NCI-H1436 treated with DMSO at 0.1 percent for 48 hours (cell line): ENCODE data around the gene HNRNPH3.
"Not testable (repeated sequence)": the region's sequence is repeated elsewhere in the genome, so short reads cannot be mapped to it uniquely, and the experiment has no call there.

Source experiments
- DNase-seq: peaks from one replicate; lab custom pipeline; 2025; lab: John Stamatoyannopoulos, UW

HNRNPH3 gene, protein sequence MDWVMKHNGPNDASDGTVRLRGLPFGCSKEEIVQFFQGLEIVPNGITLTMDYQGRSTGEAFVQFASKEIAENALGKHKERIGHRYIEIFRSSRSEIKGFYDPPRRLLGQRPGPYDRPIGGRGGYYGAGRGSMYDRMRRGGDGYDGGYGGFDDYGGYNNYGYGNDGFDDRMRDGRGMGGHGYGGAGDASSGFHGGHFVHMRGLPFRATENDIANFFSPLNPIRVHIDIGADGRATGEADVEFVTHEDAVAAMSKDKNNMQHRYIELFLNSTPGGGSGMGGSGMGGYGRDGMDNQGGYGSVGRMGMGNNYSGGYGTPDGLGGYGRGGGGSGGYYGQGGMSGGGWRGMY

DNA sequence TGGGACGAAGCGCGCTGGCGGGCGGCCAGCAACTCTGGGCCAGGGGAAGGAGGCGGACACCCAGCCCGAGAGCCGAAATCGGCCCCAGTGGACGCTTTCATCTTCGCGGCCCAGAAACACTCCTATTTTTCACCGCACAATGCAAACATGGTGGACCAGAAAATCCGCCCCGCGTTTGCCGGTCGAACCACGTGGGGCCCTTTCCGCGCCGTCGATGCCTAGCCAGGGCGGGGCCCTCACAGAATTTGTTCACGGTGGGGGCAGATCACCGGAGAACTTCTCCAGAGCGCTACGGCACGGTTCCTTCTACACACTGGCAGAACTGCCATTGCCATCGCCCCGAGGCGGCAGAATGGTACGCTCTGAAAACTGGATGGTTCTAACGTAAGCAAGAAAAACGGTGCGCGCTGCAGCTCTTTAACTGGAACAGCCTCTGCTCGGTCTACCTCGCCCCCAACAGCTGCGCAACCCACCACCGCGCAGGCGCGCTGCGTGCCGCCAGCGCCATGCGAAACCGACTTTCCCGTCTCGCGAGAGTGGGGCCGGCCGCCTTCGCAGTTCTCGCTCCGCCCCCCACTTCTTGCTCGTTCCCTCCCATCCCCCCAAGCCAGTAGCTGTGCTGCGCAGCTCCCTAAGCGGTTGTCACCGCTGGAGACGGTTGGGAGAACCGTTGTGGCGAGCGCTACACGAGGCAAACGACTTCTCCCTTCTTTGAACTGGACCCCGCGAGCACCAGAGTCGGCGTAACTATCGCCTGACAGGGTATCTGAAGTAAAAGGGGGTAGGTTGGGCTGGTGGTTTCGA is at the start of gene HNRNPH3:
TSS of gene HNRNPH3 (plus strand) at position 610 of the 804 bp plus-strand sequence. CDS start 5,158 bp downstream, outside the sequence.
- peak; percentile 90 for DNase-seq

DNA sequence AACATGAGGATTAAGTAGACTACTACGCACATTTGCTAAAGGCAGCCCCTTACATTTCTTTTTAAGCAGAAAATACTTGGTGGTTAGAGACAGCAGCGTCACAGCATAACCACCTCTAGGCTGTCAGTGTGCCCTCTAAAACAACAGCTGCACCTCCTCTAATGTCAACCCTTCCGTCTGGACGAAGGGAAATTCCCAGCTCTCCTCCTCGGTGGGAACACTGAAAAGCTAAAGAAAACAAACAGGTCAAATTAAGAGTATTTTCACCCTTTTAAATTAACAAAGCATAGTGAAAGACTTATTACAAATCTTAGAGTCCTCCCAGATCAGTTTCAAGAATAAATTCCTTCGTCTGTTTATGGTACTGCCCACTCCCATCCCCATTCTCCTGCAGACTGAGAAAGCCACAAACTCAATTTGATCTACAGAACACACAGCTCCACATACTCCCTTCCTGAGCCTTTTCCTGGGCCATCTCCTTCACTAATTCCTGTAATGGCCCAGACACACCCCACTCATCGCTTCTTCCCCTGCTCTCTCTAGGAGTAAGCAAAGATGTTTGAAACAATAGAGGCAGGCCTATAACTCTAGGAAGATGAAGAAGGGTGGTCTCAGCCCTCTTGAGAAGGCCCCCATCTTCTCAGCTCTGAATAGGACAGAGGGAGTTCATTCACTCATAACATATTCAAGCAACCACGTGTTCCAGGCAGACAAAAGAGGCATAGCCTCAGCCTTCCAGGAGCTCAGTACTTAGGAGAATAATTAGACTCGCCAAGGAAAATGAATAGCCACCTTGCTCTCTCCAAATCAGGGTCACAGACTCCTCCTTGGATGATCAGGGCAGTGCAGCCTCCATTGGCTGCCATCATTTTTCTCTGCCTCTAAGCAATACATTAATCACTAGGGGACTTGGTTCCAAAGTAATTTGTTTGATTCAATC is 47.5 kb upstream of the HNRNPH3 start:
- DNase-seq = no peak

DNA sequence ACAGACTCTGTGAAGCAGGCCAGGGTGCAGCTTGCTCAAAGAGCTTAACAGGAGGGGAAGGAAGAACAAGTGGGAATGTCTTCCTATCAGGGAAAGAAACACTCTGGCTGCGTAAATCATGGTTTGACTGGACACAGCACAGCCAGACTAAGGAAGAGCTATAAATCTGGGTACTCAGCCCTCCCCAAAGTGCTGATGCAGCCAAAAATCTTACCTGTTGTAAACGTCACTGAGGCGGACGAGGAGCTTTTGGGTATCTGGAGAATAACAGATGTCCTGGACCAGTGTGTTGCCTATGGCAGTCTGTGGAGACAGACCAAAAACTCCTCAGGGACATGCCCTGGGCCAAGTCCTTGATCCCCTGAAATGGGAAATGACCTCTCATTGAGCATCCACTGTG is 43.1 kb upstream of the HNRNPH3 start:
- no peak for DNase-seq

DNA sequence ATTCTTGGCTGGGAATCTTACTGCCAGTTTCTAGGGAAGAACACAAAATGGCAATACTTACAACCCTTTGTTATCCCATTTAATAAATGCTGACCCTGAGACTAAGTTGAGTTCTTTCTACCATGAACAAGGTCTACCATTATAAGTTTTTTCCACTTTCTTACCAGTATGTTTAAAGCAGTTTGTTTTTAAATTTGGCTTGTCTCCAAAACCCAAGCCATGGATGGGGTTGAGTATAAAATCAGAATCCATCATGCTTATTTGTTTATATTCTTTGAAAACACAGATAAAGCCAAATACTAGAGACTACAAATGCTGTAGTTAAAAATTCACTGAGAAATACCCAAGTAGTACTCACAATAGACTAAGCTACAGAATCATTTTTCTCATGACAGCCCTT is 41.1 kb upstream of the HNRNPH3 start:
- DNase-seq = no peak

DNA sequence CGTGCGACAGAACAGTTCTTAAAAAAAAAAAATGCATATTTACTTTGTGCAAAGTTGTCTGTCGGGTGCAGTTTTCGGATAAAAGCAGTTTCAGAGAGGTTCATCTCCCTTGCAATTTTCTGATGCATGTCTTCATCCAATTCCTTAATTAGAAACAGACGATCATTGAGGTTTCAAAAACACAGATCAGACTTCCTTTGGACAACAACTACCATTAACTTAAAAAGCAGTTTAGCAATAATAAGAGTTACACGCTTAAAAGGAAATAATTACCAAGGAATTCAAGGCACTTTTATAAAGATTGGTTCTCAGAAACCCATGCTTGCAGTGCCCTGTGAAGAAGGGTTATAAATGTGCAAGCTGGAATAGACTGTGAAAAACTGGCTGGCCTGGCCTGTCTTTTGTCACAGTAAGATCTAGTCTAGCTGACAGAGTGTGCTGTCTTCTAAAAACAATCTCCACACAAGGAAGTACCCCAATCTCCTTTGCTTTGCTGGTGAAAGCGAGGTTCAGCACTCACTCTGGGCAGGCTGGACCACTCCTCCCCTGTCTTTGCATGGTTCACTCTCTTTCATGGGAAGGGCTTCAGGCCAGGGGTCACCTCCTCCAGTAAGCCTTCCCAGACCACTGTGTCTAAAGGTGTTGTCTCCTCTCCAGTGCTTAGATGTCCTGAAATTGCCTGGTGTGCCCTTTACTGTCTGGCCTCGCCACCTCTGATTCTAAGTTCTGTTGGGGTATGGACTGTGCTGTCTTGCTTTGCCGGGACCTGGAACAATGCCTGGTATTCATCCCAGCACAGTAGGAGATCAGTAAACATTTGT is 34.8 kb upstream of the HNRNPH3 start:
- no peak for DNase-seq

DNA sequence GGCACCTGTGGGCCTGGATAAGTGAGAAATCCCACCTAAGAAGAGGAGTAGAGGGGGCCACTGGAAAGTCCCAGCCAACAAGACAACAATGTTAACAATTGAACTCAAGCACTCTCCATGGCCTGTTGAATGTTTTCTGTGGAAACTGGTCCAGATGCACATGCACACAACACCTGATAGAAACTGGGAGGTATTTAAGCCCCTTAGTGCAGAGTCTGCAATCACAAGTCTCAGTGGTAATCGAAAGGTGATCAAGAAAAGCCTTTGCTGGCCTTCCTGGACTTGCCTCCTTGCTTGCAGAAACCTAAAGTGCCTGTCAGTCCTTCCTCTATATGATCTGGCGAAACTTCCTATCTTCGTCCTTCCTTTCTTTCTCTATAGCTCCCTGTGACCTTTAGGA is 30.6 kb upstream of the HNRNPH3 start:
- no peak for DNase-seq

DNA sequence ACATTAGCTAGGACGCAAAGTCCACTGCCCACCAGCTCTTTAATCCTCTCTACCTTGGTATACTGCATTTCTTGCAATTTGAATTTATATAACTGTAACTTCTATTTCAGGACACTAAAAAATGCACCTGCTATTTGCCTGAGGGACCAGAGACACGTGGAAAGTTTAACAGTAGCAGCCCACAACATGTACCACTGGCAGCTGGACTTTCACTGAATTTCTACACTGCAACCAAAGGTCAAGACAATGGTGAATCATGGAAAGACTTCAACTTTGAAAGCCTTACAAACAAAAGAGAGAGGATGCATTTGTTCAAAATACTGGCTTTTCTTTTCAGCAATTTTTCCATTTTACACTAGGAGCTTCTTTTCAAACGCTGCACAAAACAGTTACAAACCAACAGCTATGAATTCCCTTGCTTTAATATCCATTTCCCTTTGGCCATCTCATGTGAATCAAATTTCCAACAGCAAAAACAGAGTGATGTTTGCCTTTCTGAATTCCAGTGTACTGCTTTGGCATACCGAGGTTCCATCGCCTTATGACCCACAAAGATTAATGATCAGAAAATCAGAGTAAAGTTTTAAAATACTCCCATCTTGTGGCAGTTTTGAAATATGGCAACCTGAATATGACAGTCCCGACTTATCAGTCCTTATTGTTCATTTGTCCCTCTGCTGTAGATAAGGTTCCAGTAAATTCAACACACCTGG is 29.9 kb upstream of the HNRNPH3 start:
- peak; percentile 2 for DNase-seq

DNA sequence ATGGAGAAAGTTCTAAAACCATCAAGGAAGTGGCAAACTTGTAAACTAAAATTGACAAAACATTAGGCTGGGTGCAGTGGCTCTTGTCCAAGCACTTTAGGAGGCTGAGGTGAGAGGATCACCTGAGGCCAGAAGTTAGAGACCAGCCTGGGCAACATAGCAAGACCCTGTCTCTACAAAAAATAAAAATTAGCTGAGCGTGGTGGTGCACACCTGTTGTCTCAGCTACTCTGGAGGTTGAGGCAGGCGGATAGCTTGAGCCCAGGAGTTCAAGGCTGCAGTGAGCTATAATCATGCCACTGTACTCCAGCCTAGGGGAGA is 29.4 kb upstream of the HNRNPH3 start:
- no peak for DNase-seq

DNA sequence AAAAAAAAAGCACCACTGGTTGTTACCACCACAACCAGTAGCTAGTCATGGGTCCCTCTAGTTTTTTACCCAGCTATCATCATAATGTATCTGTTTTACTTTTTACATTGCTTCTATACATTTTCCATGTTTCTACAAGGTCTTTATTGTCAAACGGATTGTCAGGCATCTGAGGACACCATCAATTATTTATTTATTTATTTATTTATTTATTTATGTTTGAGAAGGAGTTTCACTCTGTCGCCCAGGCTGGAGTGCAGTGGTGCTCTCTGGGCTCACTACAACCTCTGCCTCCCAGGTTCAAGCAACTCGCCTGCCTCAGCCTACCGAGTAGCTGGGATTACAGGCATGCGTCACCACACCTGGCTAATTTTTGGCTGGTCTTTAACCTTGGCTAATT is 29.0 kb upstream of the HNRNPH3 start:
- DNase-seq = no peak

DNA sequence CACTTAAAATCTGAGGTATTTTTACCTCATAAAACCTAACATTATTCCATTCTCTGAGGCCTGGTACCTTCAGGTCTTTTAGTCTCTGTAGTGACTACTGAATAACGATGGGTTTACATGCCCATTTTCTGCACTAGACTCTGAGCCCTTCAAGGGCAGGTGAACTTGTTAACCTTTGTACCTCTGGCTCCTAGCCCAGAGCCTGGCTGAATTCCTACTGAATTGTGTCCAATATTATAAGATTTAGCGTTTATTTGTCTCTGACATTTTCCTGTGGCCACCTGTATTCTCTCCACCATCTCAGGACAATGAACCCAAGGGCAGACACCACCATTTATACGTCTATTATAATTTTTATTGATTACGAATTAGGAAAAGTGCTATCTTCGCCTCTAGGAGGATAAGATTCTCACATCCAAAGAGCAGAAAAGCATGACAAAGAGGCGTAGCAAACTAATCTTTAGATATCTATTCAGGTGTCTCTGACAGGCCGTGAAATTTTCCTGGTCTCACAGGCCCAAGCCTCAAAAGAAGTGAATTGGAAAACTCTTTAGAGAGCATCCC is 27.9 kb upstream of the HNRNPH3 start:
- no peak for DNase-seq

DNA sequence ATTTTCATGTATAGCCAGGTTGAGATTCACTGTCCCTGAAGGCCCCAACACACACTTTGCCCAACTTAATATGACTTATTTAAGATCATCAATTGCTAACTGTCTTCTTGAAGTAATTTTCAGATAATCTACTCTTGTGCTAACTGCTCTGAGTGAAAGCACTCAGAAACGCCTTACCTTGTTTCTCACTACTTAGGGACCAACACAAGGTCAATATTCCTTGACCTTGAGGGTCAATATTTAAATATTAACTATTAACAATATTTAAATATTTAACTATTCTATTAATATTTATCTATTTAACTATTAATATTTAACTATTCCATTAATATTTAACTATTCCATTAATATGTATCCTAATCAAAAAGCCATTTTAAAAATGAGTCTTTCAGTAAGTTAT is 26.0 kb upstream of the HNRNPH3 start:
- DNase-seq = no peak

DNA sequence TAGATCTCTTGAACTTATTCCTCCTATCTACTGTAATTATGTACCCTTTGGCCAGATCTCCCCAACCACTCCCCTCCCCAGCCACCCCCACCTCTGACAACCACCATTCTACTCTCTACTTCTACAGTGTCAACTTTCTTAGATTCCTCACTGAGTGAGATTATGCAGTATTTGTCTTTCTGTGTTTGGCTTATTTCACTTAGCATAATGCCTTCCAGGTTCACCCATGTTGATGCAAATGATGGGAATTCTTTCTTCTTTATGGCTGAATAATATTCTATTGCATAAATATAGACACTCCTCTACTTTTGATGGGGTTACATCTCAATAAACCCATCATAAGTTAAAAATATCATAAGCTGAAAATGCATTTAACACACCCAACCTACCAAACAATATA is 21.3 kb upstream of the HNRNPH3 start:
- DNase-seq = no peak

DNA sequence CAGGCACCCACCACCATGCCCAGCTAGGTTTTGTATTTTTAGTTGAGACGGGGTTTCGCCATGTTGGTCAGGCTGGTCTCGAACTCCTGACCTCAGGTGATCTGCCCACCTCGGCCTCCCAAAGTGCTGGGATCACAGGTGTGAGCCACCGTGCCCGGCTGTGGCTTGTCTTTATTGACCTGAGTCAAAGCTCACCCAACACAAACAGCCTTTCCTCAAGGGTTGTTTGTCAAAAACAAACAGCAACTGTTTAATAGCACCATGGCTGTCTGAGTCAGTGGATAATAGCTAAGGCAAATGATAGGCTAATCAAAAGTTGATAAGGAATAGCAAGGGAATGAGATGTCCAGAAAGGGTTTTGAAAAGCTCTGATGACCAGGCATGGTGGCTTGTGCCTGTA is 16.9 kb upstream of the HNRNPH3 start:
- DNase-seq = not testable (repeated sequence)

DNA sequence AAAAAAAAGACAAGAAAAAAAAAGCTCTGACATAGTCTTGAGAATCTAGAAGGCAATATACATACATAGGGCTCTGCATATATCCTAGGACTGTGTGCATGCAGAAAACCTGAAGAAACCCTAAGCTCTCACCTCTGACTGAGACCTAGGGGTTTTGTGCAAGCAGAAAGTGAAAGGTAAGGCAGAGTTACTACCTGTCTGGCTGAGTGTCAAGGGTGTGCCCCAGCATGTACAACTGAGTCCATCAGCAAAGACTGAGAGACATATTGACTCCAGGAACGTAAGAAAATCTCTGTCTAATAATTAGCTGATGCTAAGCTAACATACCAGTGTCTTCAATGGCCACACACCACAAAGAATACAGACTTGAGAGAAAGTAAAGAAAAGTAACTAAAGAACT is 16.3 kb upstream of the HNRNPH3 start:
- no peak for DNase-seq

DNA sequence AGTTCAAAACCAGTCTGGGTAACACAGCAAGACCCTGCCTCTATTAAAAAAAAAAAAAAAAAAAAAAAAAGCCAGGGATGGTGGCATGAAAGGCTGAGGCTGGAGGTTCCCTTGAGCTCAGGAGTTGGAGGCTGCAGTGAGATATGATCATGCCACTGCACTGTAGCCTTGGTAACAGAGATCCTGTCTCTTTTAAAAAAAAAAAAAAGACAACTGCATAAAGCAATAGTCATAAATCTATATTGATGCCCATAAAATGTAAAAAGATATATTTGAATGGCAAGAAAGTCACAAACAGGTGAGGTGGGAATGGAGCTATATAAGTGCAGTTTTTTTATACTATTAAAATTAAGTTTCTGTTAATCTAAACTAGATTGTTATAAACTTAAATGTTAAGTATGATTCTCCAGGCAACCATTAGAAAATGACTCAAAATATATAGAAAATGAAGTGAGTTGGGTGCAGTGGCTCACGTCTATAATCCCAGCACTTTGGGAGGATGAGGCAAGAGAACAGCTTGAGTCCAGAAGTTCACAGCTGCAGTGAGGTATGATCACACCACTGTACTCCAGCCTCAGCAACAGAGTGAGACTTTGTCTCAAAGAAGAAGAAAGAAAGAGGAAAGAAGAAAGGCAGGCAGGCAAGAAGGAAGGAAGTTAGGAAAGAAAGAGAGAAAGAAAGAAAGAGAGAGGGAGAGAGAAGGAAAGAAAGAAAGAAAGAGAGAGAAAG is 13.4 kb upstream of the HNRNPH3 start:
- DNase-seq = no peak

DNA sequence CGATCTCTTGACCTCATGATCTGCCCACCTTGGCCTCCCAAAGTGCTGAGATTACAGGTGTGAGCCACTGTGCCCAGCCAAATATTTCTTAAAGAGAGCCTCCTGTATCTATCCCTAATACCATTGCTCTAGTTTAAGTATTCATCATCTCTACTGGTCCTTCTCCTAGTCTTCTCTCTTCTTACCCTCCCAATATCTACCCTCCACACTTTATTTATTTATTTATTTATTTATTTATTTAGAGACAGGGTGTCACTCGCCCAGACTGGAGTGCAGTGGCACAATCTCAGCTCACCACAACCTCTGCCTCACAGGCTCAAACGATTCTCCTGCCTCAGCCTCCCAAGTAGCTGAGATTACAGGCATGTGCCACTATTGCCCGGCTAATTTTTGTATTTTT is 7.5 kb upstream of the HNRNPH3 start:
- DNase-seq = not testable (repeated sequence)

DNA sequence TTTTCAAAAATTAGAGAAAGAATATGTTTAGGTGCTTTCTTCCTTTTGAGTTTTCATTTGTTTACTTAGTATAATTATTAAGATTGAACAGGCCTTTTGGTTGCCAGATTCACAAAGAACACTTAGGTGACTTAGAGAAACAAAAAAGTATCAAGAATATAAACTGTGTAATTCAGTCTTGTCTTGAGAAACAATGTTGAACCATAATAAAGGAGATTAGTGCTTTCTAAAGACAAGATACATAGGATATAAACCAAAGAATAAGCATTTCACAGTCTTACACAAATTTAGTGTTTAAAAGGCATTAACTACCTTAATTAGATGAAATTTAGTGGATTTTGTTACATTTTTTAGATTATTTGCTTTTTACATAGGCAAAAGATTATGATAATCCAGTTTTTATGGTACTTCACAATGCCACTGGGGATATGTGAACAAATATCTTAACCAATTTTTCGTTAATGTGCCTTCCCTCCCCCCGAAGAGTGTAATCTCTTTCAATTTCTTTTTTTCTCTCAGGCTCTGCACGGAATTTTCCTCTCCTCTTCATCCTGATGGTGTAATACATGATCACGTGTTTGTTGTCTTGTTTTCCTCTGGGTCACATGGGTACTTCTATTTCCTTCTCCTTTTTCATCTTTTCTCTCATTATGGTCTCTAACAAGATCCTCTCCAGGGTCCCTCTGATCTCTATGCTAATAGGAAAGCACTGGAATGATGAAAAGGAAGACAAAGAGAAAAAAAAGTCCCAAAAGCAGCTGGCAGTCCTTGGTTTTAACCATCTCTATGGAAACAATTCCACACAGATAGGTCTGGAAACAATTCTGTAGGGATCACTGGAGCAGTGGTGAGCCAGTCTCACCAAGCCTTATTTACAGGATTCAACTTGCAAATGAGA is 3.7 kb upstream of the HNRNPH3 start:
- peak; percentile 56 for DNase-seq

DNA sequence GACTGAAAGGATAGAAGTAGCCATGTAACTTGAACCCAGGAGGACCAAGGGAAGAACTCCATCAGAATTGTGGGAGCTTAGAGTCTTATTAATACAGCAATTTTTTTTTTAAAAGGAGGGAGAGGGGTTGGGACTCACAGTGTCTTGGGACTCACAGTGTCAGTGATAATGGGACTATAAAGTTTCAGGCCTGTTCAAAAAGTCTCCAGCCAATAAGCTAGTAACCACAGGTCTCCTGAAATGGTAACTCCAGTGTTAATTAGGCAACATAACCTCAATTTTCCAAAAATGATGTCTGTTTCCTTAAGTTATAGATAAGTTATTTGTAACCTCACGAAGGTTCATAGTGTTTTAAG is 2.4 kb upstream of the HNRNPH3 start:
- DNase-seq = no peak

DNA sequence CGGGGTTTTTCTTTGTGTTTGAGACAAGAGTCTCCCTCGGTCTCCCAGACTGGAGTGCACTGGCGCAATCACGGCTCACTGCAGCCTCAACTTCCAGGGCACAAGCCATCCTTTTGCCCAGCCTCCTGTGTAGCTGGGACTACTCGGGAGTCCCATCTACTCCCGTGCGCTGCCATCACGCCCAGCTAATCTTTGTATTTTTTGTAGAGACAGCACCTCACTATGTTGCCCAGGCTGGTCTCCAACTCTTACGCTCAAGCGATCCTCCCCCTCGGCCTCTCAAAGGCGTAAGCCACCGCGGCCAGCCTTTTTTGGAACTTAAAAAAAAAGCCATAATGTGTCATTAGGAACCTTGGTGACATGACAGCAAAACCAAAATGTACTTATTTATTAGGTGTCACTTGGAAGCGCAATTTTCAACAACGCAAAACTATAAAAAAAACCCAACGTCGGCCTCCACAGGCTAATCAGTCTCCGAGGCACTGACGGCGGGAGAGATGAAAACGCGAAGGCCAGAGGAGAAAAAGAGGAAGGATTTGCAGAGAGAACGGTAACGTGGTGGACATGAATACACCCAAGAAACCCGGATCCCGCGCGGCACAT is 911 bp upstream of the HNRNPH3 start:
- DNase-seq = no peak
